ENCODE measurements around the gene RBMY1J. TPM values are rescaled to one million over a fixed set of nuclear protein-coding genes. Genes with fewer than 3 reads are reported as not detected.
"Not testable (repeated sequence)": the region's sequence is repeated elsewhere in the genome, so short reads cannot be mapped to it uniquely, and the experiment has no call there.

Gene RBMY1J
- not detected for total RNA-seq
- polyA plus RNA-seq (2013, experiment 1 of 2) = not detected
- not detected for polyA plus RNA-seq (2013, experiment 2 of 2)
- long read RNA-seq, experiment 1 = 0 reads
- long read RNA-seq, experiment 2 = 0 reads
- long read RNA-seq, experiment 3 = 0 reads
- long read RNA-seq, experiment 4 = 0 reads

- H3K4me1 Mint-ChIP-seq; H3K36me3 ChIP-seq (ENCODE audit: control insufficient read depth, insufficient read depth, low read length); H3K9me3 ChIP-seq (ENCODE audit: control insufficient read depth, low read length); H3K4me1 ChIP-seq (ENCODE audit: control insufficient read depth, insufficient read depth, low read length); H3K9me3 Mint-ChIP-seq; H3K27me3 ChIP-seq (ENCODE audit: control insufficient read depth, insufficient read depth, low read length, poor library complexity, severe bottlenecking); H3K27ac ChIP-seq (ENCODE audit: low read depth, low read length); H3K27me3 Mint-ChIP-seq (ENCODE audit: insufficient read depth); H3K9ac ChIP-seq (ENCODE audit: extremely low read depth, low read length, poor library complexity, severe bottlenecking); DNase-seq; H3K36me3 Mint-ChIP-seq (ENCODE audit: low read depth); H3K4me3 Mint-ChIP-seq; H3K27ac Mint-ChIP-seq; H3K4me3 ChIP-seq (ENCODE audit: low read length): not testable (repeated sequence)
- WGBS, 2 experiments (ENCODE audit: insufficient coverage in 1 of 2, insufficient read length in 1 of 2) = no CpG with 5 or more reads among the region's 26 CpGs
Measured at GRCh38 chrY:22403110-22403509, at the start of gene RBMY1J. TSS of gene RBMY1J (plus strand) at chrY:22403410. CDS start at chrY:22405448, 2,038 bp downstream.

- H3K4me3 ChIP-seq (ENCODE audit: low read length) = no peak overlapping the region
- Mint-ChIP-seq H3K4me1 (no peaks in the 10 kb centered on the region), H3K36me3 (ENCODE audit: low read depth) (no peaks in the 10 kb centered on the region), H3K9me3 (no peaks in the 10 kb centered on the region), H3K27ac (no peak overlapping the region), H3K4me3 (no peak overlapping the region), H3K27me3 (ENCODE audit: insufficient read depth) (no peaks in the 10 kb centered on the region)
- no peak overlapping the region for H3K9ac ChIP-seq (ENCODE audit: extremely low read depth, low read length, poor library complexity, severe bottlenecking)
- H3K27ac ChIP-seq (ENCODE audit: low read depth, low read length) = no peak overlapping the region
- no peaks in the 10 kb centered on the region for H3K27me3 ChIP-seq (ENCODE audit: control insufficient read depth, insufficient read depth, low read length, poor library complexity, severe bottlenecking)
- H3K9me3 ChIP-seq (ENCODE audit: control insufficient read depth, low read length) = no peaks in the 10 kb centered on the region
- no peaks in the 10 kb centered on the region for H3K4me1 ChIP-seq (ENCODE audit: control insufficient read depth, insufficient read depth, low read length)
- DNase-seq = no peak
- WGBS, 2 experiments (ENCODE audit: insufficient coverage in 1 of 2, insufficient read length in 1 of 2) = 82% methylated on average over 10 of the region's 14 CpGs; no CpG with 5 or more reads in 1 of the 2 experiments
- H3K36me3 ChIP-seq (ENCODE audit: control insufficient read depth, insufficient read depth, low read length) = no peaks in the 10 kb centered on the region
- TF ChIP-seq, protein P1, sequence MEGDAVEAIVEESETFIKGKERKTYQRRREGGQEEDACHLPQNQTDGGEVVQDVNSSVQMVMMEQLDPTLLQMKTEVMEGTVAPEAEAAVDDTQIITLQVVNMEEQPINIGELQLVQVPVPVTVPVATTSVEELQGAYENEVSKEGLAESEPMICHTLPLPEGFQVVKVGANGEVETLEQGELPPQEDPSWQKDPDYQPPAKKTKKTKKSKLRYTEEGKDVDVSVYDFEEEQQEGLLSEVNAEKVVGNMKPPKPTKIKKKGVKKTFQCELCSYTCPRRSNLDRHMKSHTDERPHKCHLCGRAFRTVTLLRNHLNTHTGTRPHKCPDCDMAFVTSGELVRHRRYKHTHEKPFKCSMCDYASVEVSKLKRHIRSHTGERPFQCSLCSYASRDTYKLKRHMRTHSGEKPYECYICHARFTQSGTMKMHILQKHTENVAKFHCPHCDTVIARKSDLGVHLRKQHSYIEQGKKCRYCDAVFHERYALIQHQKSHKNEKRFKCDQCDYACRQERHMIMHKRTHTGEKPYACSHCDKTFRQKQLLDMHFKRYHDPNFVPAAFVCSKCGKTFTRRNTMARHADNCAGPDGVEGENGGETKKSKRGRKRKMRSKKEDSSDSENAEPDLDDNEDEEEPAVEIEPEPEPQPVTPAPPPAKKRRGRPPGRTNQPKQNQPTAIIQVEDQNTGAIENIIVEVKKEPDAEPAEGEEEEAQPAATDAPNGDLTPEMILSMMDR (conservative IDR thresholded peaks at IDR 0.05) = no peak
Measured at GRCh38 chrY:22367416-22367815, 35.8 kb upstream of the RBMY1J start.

- Mint-ChIP-seq H3K27ac (no peak overlapping the region), H3K27me3 (ENCODE audit: insufficient read depth) (no peaks in the 10 kb centered on the region), H3K4me1 (no peaks in the 10 kb centered on the region), H3K36me3 (ENCODE audit: low read depth) (no peaks in the 10 kb centered on the region), H3K9me3 (no peaks in the 10 kb centered on the region), H3K4me3 (no peak overlapping the region)
- DNase-seq = no peak
- Histone ChIP-seq H3K4me1 (ENCODE audit: control insufficient read depth, insufficient read depth, low read length) (no peaks in the 10 kb centered on the region), H3K4me3 (ENCODE audit: low read length) (no peak overlapping the region), H3K9ac (ENCODE audit: extremely low read depth, low read length, poor library complexity, severe bottlenecking) (no peak overlapping the region), H3K36me3 (ENCODE audit: control insufficient read depth, insufficient read depth, low read length) (no peaks in the 10 kb centered on the region), H3K27me3 (ENCODE audit: control insufficient read depth, insufficient read depth, low read length, poor library complexity, severe bottlenecking) (no peaks in the 10 kb centered on the region), H3K9me3 (ENCODE audit: control insufficient read depth, low read length) (no peaks in the 10 kb centered on the region), H3K27ac (ENCODE audit: low read depth, low read length) (no peak overlapping the region)
- TF ChIP-seq, protein P1 (conservative IDR thresholded peaks at IDR 0.05) = no peak
Measured at GRCh38 chrY:22370623-22371022, 32.6 kb upstream of the RBMY1J start.

- H3K4me3 ChIP-seq (ENCODE audit: low read length) = no peak overlapping the region
- no peaks in the 10 kb centered on the region for H3K9me3 ChIP-seq (ENCODE audit: control insufficient read depth, low read length)
- H3K27ac ChIP-seq (ENCODE audit: low read depth, low read length) = no peak overlapping the region
- Mint-ChIP-seq H3K4me1 (no peaks in the 10 kb centered on the region), H3K27ac (no peak overlapping the region), H3K9me3 (no peaks in the 10 kb centered on the region), H3K4me3 (no peak overlapping the region), H3K27me3 (ENCODE audit: insufficient read depth) (no peaks in the 10 kb centered on the region), H3K36me3 (ENCODE audit: low read depth) (no peaks in the 10 kb centered on the region)
- no peak for DNase-seq
- no peaks in the 10 kb centered on the region for H3K36me3 ChIP-seq (ENCODE audit: control insufficient read depth, insufficient read depth, low read length)
- TF ChIP-seq, protein P1 (conservative IDR thresholded peaks at IDR 0.05) = no peak
- no peaks in the 10 kb centered on the region for H3K4me1 ChIP-seq (ENCODE audit: control insufficient read depth, insufficient read depth, low read length)
- no peak overlapping the region for H3K9ac ChIP-seq (ENCODE audit: extremely low read depth, low read length, poor library complexity, severe bottlenecking)
- no peaks in the 10 kb centered on the region for H3K27me3 ChIP-seq (ENCODE audit: control insufficient read depth, insufficient read depth, low read length, poor library complexity, severe bottlenecking)
Measured at GRCh38 chrY:22373494-22373893, 29.7 kb upstream of the RBMY1J start.

- H3K36me3 Mint-ChIP-seq (ENCODE audit: low read depth); H3K27ac ChIP-seq (ENCODE audit: low read depth, low read length); H3K9me3 ChIP-seq (ENCODE audit: control insufficient read depth, low read length); H3K27me3 ChIP-seq (ENCODE audit: control insufficient read depth, insufficient read depth, low read length, poor library complexity, severe bottlenecking); H3K27me3 Mint-ChIP-seq (ENCODE audit: insufficient read depth); H3K27ac Mint-ChIP-seq; H3K4me3 Mint-ChIP-seq; H3K4me3 ChIP-seq (ENCODE audit: low read length); H3K9me3 Mint-ChIP-seq; H3K4me1 Mint-ChIP-seq; H3K9ac ChIP-seq (ENCODE audit: extremely low read depth, low read length, poor library complexity, severe bottlenecking); H3K36me3 ChIP-seq (ENCODE audit: control insufficient read depth, insufficient read depth, low read length); DNase-seq; H3K4me1 ChIP-seq (ENCODE audit: control insufficient read depth, insufficient read depth, low read length): not testable (repeated sequence)
- no CpG with 5 or more reads among the region's 8 CpGs for WGBS, 2 experiments (ENCODE audit: insufficient coverage in 1 of 2, insufficient read length in 1 of 2)
Measured at GRCh38 chrY:22444718-22445396, 41.6 kb downstream of the RBMY1J start.

Data from endodermal cell (in vitro differentiated cells).